GM19397 (cell line): Measurements from ENCODE around the gene UBL4A.
A peak's percentile ranks its signal among the peaks of the same experiment; 100 is the strongest.

Experiments used
- ATAC-seq: cut with Tn5 transposase; IDR thresholded peaks from one replicate; pipeline ENCODE4 v1.9.1; 2021; ENCODE audit warnings: mild to moderate bottlenecking, moderate library complexity; ENCODE audit not compliant: unreplicated experiment

UBL4A gene

DNA sequence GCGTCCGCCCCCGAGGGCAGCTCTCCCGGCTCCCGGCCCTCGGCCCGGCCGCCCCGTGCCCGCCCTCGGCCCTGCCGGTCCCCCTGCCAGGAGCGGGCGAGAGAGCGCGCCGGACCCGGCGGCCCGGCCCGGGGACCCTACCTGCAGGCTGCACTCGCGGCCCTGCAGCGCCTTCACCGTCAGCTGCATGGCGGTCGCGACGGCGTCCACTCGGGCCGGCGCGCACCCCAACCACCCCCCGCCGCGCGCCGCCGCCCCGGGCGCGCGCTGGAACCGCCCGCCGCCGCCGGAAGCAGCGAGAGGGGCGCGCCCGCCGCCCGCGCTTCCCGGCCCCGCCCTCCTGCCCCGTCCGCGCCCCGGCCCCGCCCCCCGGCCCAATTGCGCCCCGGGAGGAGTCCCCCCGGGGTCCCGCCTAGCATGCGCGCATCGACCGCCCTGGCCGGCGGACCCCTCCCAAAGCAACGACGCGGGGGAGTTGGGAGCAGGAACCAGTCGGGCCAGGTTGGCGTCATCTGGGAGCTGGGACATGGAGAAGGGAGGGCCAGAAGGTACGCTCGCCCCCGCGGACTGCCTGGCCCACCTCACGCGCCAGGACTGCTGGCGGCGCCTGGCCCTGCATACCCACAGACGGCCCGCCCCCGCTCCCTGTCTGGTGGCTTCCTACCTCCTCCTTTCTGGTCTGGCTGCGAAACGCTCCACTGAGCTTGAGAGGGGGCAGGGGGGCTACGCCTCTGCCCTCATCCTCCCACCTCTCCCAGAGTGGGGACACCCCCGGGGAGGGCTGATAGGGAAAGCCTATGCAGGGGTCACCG lies at the start of gene UBL4A:
Gene UBL4A (minus strand): TSS at position 220 of the 812 bp plus-strand sequence. CDS start 31 bp downstream, at position 189.
- no peak for ATAC-seq

DNA sequence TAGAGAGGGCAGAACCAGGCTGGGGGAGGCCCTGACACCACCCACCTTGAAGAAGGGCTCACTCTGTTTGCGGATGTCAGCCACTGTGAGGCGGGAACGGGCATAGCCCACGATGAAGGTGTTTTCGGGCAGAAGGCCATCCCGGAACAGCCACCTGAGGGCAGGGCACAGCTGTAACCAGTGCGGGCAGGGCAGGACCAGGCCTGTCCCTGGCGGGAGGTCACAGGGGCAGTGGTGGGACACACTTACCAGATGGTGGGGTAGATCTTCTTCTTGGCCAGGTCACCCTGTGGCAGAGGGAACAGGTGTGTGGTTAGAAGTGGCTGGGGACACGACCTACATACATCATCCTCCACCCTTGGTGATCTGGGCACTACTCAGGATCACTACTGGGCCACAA lies 49.5 kb upstream of the UBL4A start:
- ATAC-seq, result no peak

DNA sequence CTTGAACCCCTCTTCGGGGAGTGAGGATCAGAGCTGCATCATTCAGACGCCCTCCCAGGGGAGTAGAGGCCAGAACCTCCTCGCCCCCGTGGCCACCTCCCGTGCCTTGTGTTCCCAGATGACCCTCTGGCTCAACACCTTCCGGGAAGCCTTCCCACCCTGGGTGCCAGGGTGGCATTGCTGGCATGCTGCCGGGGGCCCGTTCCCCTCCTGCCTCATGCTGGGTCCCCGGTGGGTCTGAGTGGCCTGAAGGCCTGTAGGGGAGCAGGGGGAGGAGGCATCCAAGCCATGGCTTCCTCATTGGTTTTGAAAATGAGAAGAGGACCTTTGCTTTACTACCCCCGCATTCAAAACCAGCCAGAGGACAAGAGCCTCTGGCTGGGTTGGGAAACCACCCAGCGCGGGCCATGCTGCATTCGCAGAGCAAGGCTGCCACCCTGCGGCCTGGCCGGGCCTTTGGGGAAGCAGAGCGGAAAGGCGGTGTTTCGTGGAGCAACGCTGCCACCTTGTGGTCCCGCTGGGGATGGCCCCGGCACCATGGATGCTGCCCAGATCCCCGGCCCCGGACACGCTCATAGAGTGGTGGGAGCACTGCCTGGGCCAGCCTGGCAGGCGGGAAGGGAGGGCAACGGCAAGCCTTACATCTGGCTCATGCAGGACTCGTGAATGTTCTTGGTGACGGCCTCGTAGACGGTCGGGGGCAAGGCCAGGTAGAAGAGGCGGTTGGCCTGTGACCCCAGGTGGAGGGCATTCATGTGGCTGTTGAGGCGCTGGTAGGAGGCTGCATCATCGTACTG lies 48.3 kb upstream of the UBL4A start:
- ATAC-seq, result peak; percentile 71

DNA sequence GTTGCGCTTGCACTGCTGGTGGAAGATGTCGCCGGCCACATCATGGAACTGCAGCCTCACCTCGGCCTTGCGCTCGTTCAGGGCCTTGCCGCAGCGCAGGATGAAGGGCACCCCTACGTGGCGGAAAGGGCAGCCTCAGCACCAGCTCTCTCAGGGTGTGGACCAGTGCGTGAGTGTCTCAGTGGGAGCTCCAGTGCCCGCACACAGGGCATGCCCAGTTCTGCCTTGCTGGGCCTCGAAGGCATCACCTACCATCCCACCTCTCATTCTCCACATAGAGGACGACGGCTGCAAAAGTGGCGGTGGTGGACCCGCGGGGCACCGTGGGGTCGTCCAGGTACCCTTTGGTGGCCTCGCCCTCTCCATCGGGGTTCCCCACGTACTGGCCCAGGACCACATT lies 46.3 kb upstream of the UBL4A start:
- no peak for ATAC-seq

DNA sequence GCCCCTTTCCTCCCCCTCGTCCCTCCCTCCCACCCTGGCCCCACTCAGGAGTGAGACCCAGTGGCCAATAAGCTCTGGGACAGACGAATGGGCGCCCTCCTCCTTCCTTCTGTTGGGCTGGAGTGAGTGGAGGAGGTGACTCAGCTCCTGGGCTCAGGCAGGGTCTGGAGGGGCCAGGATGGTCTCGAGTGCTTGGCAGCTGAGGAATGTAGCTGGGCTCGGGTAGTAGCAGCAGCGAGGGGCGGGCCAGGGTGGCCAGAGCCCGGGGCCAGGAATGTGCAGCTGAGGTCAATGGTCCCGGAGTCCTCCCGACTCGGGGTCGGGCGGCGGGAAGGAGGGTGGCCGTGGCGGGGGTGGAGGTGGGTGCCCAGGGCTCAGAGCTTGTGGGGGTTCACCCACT lies 45.2 kb upstream of the UBL4A start:
- no peak for ATAC-seq

DNA sequence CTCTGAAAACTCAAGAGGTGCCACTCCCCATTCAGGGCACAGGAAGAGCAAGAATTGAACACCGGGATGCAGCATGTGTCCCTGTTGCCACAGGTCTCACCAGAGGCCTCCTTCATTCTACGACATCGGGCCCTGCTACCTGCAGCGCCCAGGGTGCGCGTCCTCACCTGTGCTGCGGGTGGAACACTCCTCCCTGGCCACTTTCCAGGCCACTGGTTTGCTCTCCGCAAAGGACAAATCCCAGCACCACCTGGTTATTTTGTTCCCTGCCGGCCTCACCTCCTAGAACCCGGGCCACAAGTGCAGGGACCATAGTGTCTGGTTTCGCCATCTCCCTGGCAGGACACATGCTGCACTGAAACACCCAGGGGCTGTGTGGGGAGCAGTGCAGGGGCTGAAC lies 43.9 kb upstream of the UBL4A start:
- ATAC-seq, result no peak

DNA sequence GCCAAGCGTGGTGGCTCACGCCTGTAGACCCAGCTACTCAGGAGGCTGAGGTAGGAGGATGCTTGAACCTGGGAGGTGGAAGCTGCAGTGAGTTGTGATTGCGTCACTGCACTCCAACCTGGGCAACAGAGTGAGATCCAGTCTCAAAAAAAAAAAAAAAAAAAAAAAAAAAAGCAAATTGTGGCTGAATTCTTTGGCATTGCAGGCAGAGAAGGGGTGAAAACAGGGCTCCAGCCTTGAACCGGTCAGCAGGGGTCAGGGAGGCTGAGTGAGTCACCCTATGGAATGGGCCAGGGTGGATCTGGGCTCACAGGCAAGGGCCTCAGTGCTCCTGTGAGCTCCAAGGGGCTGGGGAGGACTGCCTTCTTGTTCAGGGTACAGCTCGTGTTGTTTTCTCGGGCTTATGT lies 42.8 kb upstream of the UBL4A start:
- no peak for ATAC-seq

DNA sequence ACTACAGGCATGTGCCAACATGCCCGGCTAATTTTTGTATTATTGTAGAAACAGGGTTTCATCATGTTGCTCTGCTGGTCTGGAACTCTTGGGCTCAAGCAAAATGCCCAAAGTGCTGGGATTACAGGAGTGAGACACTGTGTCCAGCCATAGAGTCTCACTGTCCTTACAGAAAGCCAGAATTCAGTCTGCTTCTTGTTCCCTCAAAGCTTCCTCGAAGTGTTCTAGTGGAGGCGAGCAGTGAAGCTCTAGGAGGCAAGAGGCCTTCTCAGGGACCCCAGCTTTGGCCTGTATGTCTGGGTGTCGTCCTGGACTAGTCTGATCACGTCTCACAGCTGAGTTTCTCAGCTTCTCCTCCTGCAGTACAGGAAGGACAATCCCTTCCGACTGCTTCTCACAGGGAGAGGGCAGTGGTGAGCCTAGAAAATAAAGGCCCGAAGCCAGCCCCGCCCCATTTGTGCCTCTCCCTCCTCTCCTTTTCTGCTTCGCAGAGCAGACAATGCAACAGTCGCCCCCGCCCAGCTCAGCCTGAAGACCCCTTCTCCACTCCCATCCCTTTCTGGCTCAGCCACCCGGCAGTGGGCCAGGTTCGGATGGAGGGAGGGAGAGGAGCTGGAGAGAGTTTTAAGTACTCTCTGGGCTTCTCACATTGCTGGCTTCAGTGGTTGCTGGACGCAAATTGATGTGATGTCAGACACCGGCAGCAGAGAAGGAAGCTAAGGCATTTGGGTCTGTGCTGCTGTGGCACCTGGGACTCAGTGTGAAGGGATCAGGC lies 40.7 kb upstream of the UBL4A start:
- ATAC-seq, result no peak

DNA sequence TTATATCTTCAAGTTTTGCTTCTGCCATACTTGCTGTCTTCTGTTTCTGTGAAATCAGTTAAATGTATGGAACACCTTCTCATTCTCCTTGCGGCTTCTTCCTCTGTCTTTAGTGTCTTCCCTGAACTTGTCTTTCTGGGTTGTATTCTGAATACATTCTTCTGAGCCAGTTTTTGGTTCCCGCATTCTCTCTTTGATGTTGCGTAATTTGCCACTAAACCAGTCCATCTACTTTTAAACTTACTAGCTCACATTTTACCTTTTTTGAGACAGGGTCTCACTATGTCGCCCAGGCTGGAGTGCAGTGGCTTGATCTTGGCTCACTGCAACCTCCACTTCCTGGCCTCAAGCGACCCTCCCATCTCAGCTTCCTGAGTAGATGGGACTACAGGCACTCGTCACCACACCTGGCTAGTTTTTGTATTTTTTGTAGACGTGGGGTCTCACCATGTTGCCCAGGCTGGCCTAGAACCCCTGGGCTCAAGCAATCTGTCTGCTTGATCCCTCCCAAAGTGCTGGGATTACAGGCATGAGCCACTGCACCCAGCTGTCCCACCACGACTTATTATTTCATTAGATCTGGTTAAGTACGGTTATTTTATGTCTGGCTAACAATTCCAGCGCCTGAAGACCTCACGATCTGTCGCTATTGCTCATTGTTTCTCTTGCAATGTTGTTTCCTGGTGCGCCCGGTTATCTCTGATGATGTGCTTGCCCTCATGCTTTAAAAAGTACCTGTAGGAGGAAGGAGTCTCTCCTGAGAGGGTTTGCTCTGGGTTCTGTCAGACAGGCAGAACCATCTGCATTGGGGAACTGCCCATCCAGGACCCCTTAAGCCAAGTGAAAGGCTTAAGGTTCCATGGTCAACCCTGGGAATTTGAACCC lies 39.4 kb upstream of the UBL4A start:
- ATAC-seq, result no peak

DNA sequence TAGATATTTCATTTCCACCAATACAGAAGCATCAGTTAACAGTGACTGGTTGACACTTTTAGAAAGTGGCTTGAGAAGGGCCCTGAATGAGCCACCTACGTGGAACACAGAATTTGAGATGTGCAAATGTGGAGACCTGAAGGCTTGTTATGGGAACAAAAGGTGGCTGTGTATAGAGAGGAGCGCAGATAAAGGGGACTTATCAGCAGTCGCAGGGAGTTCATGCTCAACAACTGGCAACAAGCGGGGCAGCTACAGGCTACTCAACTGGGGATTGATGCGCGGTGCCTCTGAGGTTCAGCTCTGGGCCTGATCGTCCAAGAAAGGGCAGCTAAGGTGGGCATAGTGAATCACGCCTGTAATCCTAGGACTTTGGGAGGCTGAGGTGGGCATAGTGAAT lies 33.0 kb upstream of the UBL4A start:
- no peak for ATAC-seq

DNA sequence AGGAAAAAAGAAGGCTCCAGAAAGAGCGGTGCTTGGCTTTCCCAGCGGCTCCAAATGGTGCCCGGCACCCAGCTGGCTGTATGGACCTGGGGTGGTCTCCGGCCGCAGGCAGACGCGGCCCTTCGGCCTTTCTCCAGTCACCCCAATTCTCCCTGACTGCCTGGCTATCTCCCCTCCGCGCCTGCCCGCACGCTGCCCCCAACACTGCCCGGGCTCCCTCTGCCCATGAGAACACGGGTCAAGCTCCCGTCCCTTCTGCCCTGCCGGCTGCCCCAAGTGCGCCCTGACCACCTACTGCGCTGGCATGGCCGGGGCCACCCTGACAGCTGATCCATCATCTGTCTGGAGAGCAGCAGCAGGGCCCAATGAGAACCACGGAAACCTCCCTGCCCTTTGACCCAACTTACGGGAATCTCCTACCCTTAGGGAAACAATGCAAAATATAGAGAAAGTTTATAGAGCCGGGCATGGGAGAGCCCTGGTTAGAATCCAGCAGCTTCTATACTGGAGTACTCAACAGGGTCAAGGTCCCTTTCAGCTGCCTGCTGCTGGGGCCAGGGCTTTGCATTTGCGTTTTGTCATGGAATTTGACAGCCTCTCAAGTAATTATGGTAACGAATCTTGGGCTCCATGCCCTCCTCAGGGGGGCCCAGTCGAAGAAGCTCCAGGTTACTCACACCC lies 30.8 kb upstream of the UBL4A start:
- ATAC-seq, result no peak

DNA sequence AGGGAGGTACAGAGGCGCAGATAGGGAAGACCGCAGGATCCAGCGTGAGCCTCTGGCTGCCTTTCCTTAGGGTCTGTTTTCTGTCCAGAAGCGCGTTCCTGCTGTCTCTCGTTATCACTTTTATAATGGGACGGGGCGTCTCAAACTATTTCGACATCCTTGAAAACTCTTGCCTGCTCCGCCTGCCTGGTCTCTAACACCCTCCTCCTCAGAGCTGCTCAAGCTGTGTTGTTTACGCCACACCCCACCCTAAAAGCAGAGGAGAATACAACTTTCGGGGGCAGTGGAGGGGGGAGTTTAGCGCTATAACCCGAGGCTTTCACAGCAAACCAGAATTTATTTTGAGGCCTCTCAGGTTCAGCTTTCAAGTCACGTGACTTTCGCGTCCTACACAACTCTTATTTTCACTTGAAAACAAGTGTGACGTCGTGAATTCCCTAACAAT lies 30.3 kb upstream of the UBL4A start:
- no peak for ATAC-seq

DNA sequence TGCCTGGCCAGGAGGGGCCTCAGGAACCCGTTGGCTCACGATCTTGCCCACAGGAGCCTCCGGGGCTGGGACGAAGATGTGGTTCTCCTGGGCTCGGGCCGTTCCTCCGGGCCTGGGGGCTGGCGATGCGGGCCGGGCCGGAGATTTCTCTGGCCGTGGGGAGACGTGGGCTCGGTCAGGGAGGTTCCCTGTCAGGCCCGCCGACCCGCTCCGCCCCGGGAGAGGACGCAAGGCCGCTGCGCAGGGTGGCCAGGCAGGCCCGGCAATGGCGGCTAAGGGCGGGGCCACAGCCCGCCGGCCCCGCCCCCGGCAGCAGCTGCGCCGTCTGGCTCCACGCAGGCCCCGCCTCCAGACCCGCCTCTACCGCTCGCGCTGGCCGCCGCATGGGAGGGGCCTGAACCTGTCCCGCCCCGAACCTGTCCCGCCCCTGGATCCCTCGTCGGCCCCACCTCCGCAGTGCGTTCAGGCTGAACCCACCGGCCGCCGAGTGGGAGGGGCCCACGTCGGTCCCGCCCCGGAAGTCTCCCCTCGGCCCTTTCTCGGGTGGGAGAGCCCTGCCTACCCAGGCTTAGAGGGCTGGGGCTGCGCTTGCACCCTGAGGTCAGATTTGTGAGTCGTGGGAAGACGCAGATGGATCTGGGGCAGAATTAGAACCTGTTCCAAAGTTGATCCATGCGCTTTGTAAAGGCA lies 29.7 kb upstream of the UBL4A start, which contains the start of gene FAM3A:
Gene FAM3A (minus strand): TSS at position 267 of the 690 bp plus-strand sequence. CDS start 460 bp downstream, outside the sequence.
- ATAC-seq, result peak; percentile 93

DNA sequence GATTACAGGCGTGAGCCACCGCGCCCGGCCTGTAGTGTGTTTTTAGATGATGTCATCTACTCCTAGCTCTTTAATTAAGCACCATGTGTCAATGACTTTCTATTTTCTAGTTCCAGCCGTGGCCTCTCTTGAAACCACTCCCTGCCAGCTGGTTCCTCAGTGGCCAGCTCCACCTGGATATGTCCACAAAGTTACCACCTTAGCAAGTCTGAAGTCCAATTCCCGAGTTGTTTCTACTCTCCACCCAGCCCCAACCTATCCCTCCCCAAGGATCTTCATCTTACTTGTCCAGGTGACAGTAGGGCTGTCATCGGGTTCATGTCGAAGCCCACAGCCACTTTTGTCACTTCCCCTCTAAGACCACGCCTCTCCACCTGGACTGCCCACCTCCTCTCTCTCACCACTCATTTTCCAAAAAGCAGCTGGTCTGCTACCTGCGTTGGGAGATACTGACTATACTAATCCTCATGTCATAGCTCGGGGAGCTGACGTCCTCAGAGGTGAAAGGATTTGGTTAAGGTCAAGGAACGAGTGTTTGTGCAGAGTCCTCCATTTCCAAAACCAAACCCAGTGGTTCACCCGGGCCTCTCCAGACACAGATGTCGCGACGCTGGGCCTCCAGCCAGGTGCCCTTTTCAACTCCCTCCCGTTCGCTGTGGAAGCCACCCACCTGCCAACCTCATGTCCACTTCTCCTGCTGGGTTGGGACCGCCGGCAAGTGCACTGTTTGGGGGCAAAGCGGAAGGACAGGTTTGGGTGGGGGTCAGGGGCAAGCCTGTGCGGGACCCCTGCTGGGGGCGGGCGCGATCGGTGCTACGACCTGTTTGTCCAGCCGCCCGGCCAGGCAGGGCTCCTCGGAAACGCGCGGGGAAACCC lies 28.9 kb upstream of the UBL4A start:
- ATAC-seq, result peak; percentile 2

DNA sequence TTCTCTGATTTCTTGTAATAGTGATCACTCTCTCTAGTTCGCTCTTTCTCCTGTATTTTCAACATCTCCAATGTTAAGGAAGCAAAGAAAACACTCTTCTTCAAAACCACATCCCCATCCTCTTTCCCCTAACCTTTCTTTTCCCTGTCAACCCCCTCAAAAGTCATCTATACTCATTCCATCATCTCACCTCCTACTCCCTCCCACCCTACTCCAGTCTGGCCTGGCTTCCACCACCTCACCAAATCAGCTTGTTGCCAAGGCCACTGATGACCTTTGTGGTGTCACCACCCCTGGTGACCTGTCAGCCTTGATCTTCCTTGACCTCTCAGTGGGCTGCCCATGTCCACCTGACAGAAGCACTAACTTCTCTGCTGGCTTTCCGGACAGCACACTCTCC lies 27.3 kb upstream of the UBL4A start:
- no peak for ATAC-seq

DNA sequence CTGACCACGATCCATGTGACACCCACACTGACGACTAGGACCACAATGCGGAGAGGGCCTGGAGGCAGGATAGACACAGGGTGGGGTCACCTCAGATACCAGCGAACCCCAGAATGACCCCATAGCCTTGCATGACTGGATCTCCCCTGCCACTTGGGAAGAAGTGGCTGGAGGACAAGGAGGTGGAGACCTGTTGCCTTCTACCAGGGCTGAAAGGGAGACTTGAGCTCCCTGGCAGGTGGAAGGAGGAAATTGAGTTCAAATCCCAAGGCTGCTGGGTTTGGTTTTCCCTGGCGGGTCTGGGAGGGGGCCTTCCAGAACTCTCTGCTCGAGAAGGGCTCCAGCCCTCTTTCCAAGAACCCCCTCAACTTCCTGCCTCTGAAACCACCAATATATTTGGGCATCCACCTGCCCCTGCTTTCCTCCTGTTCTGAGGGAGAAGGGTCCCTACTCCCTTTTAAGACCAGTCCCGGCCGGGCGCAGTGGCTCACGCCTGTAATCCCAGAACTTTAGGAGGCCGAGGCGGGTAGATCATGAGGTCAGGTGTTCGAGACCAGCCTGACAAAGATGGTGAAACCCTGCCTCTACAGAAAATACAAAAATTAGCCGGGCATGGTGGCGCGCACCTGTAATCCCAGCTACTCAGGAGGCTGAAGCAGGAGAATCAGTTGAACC lies 26.6 kb upstream of the UBL4A start:
- ATAC-seq, result no peak

DNA sequence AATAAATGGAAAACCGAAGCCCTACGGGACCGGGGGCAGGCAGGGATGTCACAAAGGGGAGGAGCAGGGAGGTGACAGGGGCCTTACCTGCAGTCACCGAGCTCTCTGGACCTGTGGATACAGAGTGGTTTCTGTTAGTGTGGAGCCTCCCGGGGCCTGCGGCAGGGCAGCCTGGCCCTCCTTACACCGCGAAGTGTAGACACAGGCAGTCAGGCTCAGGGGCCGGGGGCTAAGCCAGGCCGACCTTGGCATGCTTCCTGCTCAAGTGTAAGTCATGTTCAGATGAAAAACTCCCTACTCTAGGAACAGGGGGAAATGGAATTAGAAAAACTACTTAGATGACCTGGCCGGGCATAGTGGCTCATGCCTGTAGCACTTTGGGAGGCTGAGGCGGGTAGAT lies 25.3 kb upstream of the UBL4A start:
- no peak for ATAC-seq

DNA sequence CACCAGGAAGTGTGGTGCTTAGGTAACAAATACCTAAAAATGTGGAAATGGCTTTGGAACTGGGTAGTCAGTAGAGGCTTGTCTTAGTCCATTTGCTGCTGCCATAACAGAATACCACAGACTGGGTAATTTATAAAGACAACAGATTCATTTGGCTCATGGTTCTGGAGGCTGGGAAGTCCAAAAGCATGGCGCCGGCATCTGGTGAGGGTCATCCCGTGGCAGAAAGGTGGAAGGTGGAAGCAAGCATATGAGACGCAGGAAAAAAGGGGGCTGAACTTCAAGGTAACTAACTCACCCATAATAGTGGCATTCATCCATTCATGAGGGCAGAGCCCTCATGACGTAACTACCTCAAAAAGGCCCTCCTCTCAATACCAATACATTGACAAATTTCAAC lies 23.0 kb upstream of the UBL4A start:
- no peak for ATAC-seq
